Activated T-helper 17 cell treated with anti-CD3 and anti-CD28 coated beads, Interleukin-2, amount 50 U/mL, for 72 hours (primary cell): Measurements from ENCODE around the gene VTI1B. TPM values are rescaled to one million over a fixed set of nuclear protein-coding genes. Genes with fewer than 3 reads are reported as not detected.

Experiments
- ATAC-seq: fragments of 150-1000 bp; cut with Tn5 transposase; replicated peaks from 2 replicates; pipeline ENCODE4 v1.10.0; 2021; ENCODE audit warnings: mild to moderate bottlenecking, moderate library complexity
- H3K27ac Mint-ChIP-seq: one replicate; pipeline ENCODE4 v1.8.0; 2022; ENCODE audit warnings: mixed read lengths
- H3K27me3 Mint-ChIP-seq: one replicate; pipeline ENCODE4 v1.8.0; 2022; ENCODE audit warnings: mixed read lengths
- H3K36me3 Mint-ChIP-seq: one replicate; pipeline ENCODE4 v1.8.0; 2022; ENCODE audit warnings: low read depth, mild to moderate bottlenecking, mixed read lengths
- H3K4me1 Mint-ChIP-seq: one replicate; pipeline ENCODE4 v1.8.0; 2022; ENCODE audit warnings: mixed read lengths
- H3K4me3 Mint-ChIP-seq: one replicate; pipeline ENCODE4 v1.8.0; 2022; ENCODE audit warnings: mild to moderate bottlenecking, mixed read lengths
- H3K9me3 Mint-ChIP-seq: one replicate; pipeline ENCODE4 v1.8.0; 2022; ENCODE audit warnings: mixed read lengths
- total RNA-seq, 2 donors: library from RNA; stranded (reverse); gene quantifications; one replicate each; pipeline ENCODE4 v1.2.3, GENCODE V29; 2022

Gene VTI1B
- total RNA-seq, 2 donors from 2014 or later, result 29.3 to 68.1 TPM

DNA sequence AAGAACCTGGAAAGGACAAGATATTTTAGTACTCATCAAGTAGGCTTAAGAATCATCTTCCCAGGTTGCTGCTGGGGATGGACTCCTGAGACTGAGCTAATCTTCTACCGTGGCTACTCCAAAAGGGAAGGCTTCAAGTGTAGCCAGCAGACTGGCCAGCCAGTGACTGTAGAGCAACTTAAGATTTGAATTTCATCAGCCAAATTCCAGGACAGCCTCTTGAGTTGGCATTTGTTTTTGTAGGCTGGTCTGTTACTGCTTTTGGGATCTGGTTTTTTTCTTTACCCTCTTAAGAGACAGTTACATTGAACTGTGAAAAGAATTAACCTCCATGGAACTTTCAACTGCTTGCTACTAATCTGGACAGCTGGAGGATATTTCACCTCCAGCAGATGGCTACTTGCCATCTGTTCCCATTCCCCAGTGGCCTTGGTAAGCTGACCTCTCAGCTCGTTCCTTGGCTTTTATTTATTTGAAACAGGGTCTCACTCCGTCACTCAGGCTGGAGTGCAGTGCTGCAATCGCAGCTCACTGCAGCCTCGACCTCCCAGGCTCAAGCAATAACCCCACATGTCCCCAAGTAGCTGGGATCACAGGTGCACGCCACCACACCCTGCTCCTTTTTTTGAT lies 20.7 kb downstream of the VTI1B start:
- no peaks in the 10 kb centered on the region for H3K27me3 Mint-ChIP-seq
- no peak overlapping the region for H3K27ac Mint-ChIP-seq
- H3K9me3 Mint-ChIP-seq, result no peaks in the 10 kb centered on the region
- ATAC-seq, result no peak
- H3K4me3 Mint-ChIP-seq, result no peak overlapping the region
- peaks cover 100% of the 10 kb centered on the region for H3K36me3 Mint-ChIP-seq
- no peaks in the 10 kb centered on the region for H3K4me1 Mint-ChIP-seq

DNA sequence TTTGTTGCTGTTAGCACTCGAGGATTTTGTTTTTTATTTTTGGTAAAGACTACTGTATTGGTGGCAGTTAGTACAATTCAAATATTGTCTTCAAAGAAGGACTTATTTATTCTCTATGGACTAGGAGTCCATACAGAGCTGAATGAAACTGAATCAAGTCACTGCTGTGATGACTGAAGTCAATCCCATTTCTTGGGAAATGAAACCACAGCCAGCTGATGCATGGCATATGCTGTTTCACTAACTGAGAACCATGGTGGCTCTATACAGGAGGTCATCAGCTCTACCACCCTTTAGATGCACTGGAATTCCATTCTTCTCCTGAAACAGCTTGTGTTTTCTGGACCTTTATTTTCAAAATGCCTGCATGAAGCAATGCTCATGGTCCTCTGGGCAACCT lies 22.2 kb downstream of the VTI1B start:
- Mint-ChIP-seq H3K4me3 (no peak overlapping the region), H3K27ac (peak overlapping the region; percentile 12), H3K27me3 (no peaks in the 10 kb centered on the region), H3K9me3 (no peaks in the 10 kb centered on the region), H3K4me1 (no peaks in the 10 kb centered on the region), H3K36me3 (peaks cover 100% of the 10 kb centered on the region)
- peak; percentile 54 for ATAC-seq

DNA sequence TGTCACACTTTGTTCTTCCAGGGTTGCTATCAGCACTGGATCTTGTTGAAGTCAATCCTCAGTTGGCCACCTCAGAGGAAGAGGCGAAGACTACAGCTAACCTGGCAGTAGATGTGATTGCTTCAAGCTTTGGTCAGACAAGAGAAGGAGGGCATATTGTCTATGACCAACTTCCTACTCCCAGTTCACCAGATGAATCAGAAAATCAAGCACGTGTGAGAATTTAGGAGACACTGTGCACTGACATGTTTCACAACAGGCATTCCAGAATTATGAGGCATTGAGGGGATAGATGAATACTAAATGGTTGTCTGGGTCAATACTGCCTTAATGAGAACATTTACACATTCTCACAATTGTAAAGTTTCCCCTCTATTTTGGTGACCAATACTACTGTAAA lies 23.7 kb downstream of the VTI1B start:
- Mint-ChIP-seq H3K9me3 (no peaks in the 10 kb centered on the region), H3K4me1 (no peaks in the 10 kb centered on the region), H3K4me3 (no peak overlapping the region), H3K36me3 (peaks cover 100% of the 10 kb centered on the region), H3K27me3 (no peaks in the 10 kb centered on the region), H3K27ac (peak overlapping the region; percentile 24)
- peak; percentile 18 for ATAC-seq

DNA sequence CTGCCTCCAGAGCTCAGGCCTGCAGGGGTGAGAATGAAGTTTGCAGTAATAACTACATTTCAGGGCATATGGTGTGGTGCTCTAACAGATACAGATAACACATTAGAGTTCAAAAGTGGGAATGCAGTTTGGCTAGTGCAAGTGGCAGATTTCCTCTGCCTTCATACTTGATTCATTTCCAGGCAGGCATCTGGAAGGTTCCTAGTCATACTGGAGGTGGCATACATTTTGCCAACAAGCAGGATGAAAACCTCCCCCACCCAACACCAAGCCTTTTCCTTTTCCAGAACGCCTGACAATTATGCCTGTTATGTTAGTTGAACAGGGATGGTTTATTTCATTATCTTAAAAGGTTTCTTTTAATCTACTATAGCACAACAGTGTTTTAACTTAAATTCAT lies 24.3 kb downstream of the VTI1B start:
- Mint-ChIP-seq H3K4me3 (no peak overlapping the region), H3K4me1 (no peaks in the 10 kb centered on the region), H3K9me3 (no peaks in the 10 kb centered on the region), H3K36me3 (peaks cover 100% of the 10 kb centered on the region), H3K27ac (peak overlapping the region; percentile 24), H3K27me3 (no peaks in the 10 kb centered on the region)
- ATAC-seq, result no peak

DNA sequence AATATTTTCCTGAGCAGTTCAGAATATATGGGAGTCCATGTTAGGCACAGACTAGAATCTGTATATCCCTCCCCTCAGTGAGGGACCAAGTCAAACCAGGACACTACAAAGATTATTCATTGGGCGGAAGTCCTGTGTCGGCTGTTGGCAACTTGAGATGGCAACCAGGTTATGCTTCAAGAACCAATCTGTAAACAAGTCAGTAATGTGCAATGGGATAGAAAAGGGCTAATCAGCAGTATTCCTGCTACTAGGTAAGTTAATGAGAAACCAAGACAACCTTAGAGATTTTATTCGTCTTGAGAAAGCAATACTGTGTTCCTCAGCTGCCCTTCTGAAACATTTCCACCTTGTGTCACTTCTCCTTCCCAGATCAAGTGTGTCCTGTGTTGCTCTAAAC lies 28.3 kb downstream of the VTI1B start:
- Mint-ChIP-seq H3K4me3 (no peak overlapping the region), H3K36me3 (peaks cover 86% of the 10 kb centered on the region), H3K4me1 (peaks cover 18% of the 10 kb centered on the region), H3K27me3 (no peaks in the 10 kb centered on the region), H3K27ac (no peak overlapping the region), H3K9me3 (no peaks in the 10 kb centered on the region)
- no peak for ATAC-seq

DNA sequence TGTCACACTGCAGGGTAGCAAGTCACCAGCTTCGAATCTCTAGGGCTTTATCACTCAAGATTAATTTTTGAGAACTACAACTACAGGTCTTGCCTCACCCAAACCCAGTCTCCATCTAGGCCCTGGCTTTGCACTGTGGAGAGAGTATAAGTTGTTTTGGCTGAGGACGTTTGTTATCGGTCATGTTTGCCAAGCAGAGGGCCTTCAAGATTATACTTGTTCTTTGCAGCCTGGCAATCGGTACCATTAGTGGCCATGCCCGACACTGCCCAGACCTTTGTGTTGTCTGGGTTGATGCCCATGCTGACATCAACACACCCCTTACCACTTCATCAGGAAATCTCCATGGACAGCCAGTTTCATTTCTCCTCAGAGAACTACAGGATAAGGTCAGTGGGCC lies 29.0 kb downstream of the VTI1B start:
- no peaks in the 10 kb centered on the region for H3K27me3 Mint-ChIP-seq
- H3K27ac Mint-ChIP-seq, result no peak overlapping the region
- ATAC-seq, result no peak
- H3K36me3 Mint-ChIP-seq, result peaks cover 79% of the 10 kb centered on the region
- no peaks in the 10 kb centered on the region for H3K9me3 Mint-ChIP-seq
- peaks cover 18% of the 10 kb centered on the region for H3K4me1 Mint-ChIP-seq
- no peak overlapping the region for H3K4me3 Mint-ChIP-seq

DNA sequence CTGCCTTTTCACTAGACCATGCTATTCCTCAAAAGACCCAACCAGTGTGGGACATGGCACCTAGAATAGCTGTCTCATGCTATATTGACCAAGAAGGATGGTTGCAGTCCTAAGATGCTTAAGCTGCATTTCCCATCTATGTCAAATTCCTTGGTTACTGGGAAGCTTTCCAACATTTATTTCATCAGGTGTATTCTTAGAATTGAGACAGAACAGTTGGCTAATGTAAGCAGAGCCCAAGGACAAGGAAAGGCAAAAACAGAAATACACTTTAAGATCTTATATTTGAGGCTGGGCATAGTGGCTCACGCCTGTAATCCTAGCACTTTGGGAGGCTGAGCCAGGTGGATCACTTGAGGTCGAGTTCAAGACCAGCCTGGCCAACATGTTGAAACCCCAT lies 30.0 kb downstream of the VTI1B start:
- Mint-ChIP-seq H3K27ac (peak overlapping the region; percentile 58), H3K36me3 (peaks cover 69% of the 10 kb centered on the region), H3K27me3 (no peaks in the 10 kb centered on the region), H3K4me3 (peak overlapping the region; percentile 44), H3K9me3 (no peaks in the 10 kb centered on the region), H3K4me1 (peaks cover 18% of the 10 kb centered on the region)
- ATAC-seq, result no peak

DNA sequence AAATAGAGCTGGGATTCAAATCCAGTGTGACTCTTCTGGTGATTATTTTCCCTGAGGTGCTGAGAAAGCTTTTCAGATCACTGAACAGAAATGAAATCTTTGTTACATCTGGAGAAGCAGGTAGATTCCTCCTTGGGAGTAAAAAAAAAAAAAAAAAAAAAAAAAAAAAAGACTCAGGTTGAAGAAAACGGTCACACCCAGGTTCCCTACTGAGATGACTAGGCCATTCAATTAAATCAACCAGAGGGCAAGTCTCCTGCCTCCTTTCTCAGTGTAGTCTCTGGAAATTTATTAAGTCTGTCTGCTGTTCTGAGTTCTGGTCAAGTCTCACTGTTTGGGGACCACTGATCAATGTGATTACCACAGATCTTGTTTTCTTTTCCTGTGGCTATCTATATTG lies 30.7 kb downstream of the VTI1B start:
- Mint-ChIP-seq H3K27me3 (no peaks in the 10 kb centered on the region), H3K36me3 (peaks cover 62% of the 10 kb centered on the region), H3K4me3 (peak overlapping the region; percentile 44), H3K27ac (peak overlapping the region; percentile 58), H3K9me3 (no peaks in the 10 kb centered on the region), H3K4me1 (peaks cover 18% of the 10 kb centered on the region)
- no peak for ATAC-seq

DNA sequence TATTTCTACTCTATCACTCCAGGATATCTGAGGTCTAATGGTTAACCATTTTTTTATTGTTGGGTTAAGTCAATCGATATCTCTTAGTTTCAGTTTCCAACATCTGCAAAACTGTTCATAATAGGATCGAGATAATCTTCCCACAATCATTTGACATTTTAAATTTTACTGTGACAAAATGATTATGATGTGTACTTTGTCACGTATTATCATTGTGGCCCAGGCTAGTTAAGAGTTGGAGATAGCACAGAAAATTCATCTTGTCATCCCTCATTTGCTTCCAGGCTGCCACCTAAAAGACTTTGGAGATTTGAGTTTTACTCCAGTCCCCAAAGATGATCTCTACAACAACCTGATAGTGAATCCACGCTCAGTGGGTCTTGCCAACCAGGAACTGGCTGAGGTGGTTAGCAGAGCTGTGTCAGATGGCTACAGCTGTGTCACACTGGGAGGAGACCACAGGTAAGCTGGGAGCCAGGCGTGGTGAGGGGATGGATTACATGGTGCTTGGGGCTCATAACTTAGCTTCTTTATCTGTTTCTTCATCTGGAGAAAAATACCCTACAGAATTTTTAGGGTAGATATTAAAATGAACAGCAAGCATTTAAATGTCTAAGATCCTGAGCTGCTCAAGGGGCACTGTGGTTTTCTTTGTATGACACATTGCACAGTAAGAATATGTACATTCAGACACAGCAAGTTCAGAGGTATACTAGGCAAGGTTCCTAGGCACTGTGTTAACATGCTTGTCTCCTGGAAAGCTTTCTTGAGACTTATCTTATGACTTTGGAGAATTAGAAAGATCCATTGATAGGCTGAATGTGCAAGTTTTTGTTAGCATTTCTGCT lies 32.3 kb downstream of the VTI1B start:
- H3K9me3 Mint-ChIP-seq, result no peaks in the 10 kb centered on the region
- no peaks in the 10 kb centered on the region for H3K27me3 Mint-ChIP-seq
- H3K4me1 Mint-ChIP-seq, result peaks cover 18% of the 10 kb centered on the region
- peaks cover 46% of the 10 kb centered on the region for H3K36me3 Mint-ChIP-seq
- peak; percentile 93 for ATAC-seq
- peak overlapping the region; percentile 67 for H3K4me3 Mint-ChIP-seq
- H3K27ac Mint-ChIP-seq, result peak overlapping the region; percentile 87

DNA sequence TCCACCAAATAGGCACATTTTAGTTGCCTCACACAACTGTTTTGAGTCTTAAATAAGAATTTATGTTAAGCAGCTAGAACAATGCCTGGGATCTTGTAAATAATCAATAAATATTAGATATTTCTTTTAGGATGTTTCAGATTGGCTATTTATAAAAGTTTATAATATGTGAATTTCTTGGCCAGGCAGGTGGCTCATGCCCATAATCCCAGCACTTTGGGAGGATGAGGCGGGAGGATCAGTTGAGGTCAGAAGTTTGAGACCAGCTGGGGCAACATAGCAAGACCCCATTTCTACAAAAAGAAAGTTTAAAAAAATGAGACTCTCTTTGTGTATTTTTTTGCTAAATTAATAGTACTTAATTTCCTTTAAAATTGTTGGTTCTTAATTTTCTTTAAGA lies 33.0 kb downstream of the VTI1B start:
- Mint-ChIP-seq H3K27ac (peak overlapping the region; percentile 87), H3K4me3 (peak overlapping the region; percentile 67), H3K9me3 (no peaks in the 10 kb centered on the region), H3K4me1 (peaks cover 18% of the 10 kb centered on the region), H3K36me3 (peaks cover 41% of the 10 kb centered on the region), H3K27me3 (no peaks in the 10 kb centered on the region)
- ATAC-seq, result no peak

DNA sequence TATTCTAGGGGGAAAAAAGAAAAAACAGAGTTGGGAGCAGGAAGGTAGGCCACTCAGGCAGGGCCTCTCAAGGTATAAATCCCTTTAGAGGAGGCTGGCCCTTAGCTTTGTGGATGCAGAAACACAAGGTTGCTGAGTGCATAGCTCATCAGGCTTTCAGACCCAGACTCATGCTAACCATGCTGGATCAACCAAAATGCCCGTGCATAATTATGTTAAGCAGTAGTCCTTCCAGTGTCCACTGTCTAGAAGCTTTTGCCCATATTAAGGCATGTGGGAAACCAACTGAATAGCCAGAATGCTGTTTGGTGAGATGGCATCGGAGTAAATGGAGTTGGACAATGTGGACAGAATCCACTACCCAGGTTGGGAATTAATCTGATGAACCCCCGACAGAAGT lies 35.8 kb downstream of the VTI1B start:
- H3K9me3 Mint-ChIP-seq, result no peaks in the 10 kb centered on the region
- H3K36me3 Mint-ChIP-seq, result peaks cover 27% of the 10 kb centered on the region
- no peaks in the 10 kb centered on the region for H3K27me3 Mint-ChIP-seq
- ATAC-seq, result no peak
- no peak overlapping the region for H3K27ac Mint-ChIP-seq
- H3K4me1 Mint-ChIP-seq, result peaks cover 14% of the 10 kb centered on the region
- no peak overlapping the region for H3K4me3 Mint-ChIP-seq

DNA sequence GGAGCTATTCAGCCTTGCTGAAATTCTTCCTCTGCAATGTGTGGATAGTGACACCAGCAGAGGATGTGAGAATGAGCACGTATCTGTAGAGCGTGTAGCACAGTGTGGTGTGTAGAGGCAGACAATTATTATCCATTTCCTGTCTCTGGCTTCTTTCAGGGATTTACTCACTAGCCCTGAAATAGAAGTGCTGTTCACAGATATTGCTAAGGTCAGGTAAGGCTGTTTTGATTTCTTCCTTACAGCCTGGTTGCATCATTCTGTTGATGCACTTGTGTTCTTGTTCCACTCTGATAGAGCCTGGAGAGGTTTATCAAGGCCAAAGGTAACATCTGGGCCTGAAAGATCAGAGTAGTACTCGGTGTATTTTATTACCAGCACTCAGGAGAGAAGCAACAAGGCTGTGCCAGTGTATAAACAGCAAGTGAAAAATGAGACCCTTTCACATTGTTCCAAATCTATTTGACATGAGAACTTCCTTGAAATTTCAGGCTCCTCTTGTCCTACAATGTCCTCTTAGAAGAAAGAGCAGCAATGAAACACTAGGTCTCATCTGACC lies 38.0 kb downstream of the VTI1B start:
- Mint-ChIP-seq H3K4me3 (peak overlapping the region; percentile 28), H3K27me3 (no peaks in the 10 kb centered on the region), H3K36me3 (peaks cover 16% of the 10 kb centered on the region), H3K27ac (peak overlapping the region; percentile 82), H3K9me3 (no peaks in the 10 kb centered on the region), H3K4me1 (no peaks in the 10 kb centered on the region)
- ATAC-seq, result peak; percentile 95

DNA sequence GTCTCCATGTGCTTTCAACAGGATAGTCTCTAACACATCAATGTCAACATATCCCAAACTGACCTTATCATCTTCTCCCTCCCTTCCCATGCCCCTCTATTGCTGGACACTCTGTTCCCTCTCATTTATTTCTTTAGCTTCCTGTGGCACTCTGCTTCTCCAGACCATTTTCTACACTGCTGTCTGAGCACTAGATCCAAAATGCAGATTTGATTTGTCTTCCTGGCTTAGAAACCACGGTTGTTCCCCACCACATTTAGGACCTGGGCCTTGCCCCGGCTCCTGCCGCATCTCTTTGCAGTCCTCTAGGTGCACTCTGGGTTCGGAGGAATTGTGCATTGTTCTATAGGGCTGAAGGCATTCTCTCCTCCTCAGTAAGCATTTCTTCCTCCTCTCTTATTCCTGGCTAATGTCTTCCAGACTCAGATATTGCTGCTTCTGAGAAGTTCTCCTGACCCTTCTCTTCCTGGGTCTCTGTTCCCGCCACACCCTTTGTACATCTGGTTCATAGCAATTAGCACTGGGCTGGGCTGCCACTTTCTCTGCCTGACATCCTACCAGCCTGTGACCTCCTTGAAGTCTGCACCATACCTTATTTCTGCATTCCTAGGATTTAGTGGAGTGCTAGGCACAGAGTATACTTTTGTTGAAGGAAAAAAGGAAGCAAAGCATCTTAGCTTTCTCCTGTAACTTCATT lies 40.8 kb downstream of the VTI1B start:
- no peak for ATAC-seq
- H3K4me3 Mint-ChIP-seq, result no peak overlapping the region
- H3K9me3 Mint-ChIP-seq, result no peaks in the 10 kb centered on the region
- peaks cover 16% of the 10 kb centered on the region for H3K36me3 Mint-ChIP-seq
- no peak overlapping the region for H3K27ac Mint-ChIP-seq
- H3K4me1 Mint-ChIP-seq, result no peaks in the 10 kb centered on the region
- H3K27me3 Mint-ChIP-seq, result no peaks in the 10 kb centered on the region

DNA sequence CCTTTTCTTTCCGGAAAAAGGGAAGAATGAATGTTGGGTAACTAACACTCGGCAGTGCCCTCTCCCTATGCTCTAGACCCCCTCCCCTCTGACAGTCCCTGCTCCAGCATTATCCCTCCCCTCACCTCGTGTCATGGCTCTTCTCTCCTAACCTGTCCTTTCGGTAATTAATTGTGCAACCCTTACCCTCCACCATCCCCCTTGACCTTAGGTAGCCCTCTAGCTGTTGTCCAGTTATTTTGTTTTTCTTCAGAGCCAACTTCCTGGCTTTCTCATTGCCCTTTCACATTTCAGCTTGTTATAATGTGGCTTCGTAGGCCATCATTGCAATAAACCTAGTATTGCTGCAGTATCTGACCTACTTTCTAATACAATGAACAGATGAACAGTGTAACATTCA lies 43.5 kb downstream of the VTI1B start:
- no peaks in the 10 kb centered on the region for H3K4me1 Mint-ChIP-seq
- no peaks in the 10 kb centered on the region for H3K27me3 Mint-ChIP-seq
- H3K27ac Mint-ChIP-seq, result no peak overlapping the region
- peaks cover 9% of the 10 kb centered on the region for H3K36me3 Mint-ChIP-seq
- H3K4me3 Mint-ChIP-seq, result no peak overlapping the region
- no peaks in the 10 kb centered on the region for H3K9me3 Mint-ChIP-seq
- no peak for ATAC-seq
